Thyroid gland (tissue), 4 donors: Measurements from ENCODE around the gene RBMS1. TPM values are rescaled to one million over a fixed set of nuclear protein-coding genes. Genes with fewer than 3 reads are reported as not detected.
"Not testable (repeated sequence)": the region's sequence is repeated elsewhere in the genome, so short reads cannot be mapped to it uniquely, and the experiment has no call there.

Experiments
- DNase-seq, 2 donors: peaks; one replicate each; pipeline ENCODE4 v3.0.0-alpha.2; 2019
- H3K27ac ChIP-seq, 3 donors: fragments of 200-600 bp; sonication (generic); 1 replicate in 2 of 3; 2 replicates in 1 of 3; pipeline ENCODE4 v1.5.1; 2016 to 2019; ENCODE audit warnings: mild to moderate bottlenecking in 1 of 3, moderate library complexity in 1 of 3
- H3K27me3 ChIP-seq: fragments of 200-600 bp; sonication (generic); one replicate; pipeline ENCODE4 v1.5.1; 2019
- H3K36me3 ChIP-seq, 2 donors: fragments of 200-600 bp; sonication (generic); one replicate each; pipeline ENCODE4 v1.5.1; 2016 to 2019
- H3K4me1 ChIP-seq, 2 donors: fragments of 200-600 bp; sonication (generic); one replicate each; pipeline ENCODE4 v1.5.1; 2017 to 2019
- H3K4me3 ChIP-seq, 3 donors: fragments of 200-600 bp; sonication (generic); replicated peaks in 1 of 3; 1 replicate in 2 of 3; 2 replicates in 1 of 3; pipeline ENCODE4 v1.5.1; 2016; ENCODE audit warnings: mild to moderate bottlenecking in 1 of 3
- H3K9me3 ChIP-seq: fragments of 200-600 bp; sonication (generic); one replicate; pipeline ENCODE4 v1.5.1; 2017
- CTCF ChIP-seq, 6 experiments: fragments of 200-600 bp in 3 of 6; fragments of 450-650 bp in 3 of 6; sonication (generic) in 3 of 6; IDR thresholded peaks; one replicate each; pipeline ENCODE4 v1.5.1; 2016 to 2019; ENCODE audit warnings: antibody characterized with exemption in 6 of 6, mild to moderate bottlenecking in 2 of 6, inconsistent platforms in 1 of 6, moderate library complexity in 1 of 6
- POLR2A ChIP-seq, 2 donors: fragments of 450-650 bp; IDR thresholded peaks; one replicate each; pipeline ENCODE4 v1.6.1; 2017; ENCODE audit warnings: antibody characterized with exemption in 2 of 2, mild to moderate bottlenecking in 2 of 2, moderate library complexity in 1 of 2
- WGBS, 2 donors: methylation state at CpG; one replicate each; pipeline ENCODE4 v1.1.5; 2017; 5-methylcytosine and 5-hydroxymethylcytosine counted together
- intact Hi-C: fragments of 100-400 bp; cut with DNase I; formaldehyde crosslinking; loops from one replicate; pipeline ENCODE4 v1.15.1; 2023
- total RNA-seq, 4 donors: library from RNA; depleted of rRNA; stranded (reverse); fragments of >200 nt; gene quantifications; one replicate each; pipeline ENCODE4 v1.2.3, GENCODE V29; 2016

Gene RBMS1
- total RNA-seq, 4 donors from 2014 or later: 50.9 to 80.1 (median 69.0) TPM

DNA sequence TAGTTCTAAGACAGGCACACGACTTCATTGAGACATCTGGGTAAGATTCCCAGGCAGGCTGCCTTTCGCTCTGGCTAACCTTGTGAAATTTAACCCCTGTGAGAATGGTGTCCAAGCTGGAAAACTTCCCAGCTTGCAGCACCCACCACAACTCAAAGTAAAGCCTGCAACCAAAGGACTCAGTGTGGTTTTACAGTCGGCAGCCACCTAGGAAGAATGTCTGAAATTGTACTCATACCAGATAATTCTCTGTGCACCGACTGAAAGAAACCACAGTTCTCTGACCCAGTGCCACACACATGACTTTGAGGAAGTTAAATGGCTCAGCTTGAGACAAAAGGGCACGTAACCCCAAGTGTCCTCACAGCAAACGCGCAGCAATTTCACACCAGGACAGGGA lies 125.7 kb downstream of the RBMS1 start:
- DNase-seq: no peak

GRCh38 chr2:160367139-160367538 lies 126.5 kb downstream of the RBMS1 start:
- H3K9me3 ChIP-seq, H3K4me3 ChIP-seq, H3K27me3 ChIP-seq, intact Hi-C loops, H3K36me3 ChIP-seq, DNase-seq, H3K27ac ChIP-seq: not testable (repeated sequence)
- H3K4me1 ChIP-seq: peaks cover 47 to 64% of the 10 kb centered on the region in 2 donors
- WGBS, 2 donors: 62 to 66% methylated on average over 4 of the region's 4 CpGs

More for the DNA sequence above, 125.7 kb downstream of the RBMS1 start:
- 55 to 64% methylated on average over 7 of the region's 7 CpGs for WGBS, 2 donors
- H3K36me3 ChIP-seq: no peaks in the 10 kb centered on the region
- TF ChIP-seq CTCF (IDR thresholded peaks at IDR 0.05) (no peak), POLR2A (IDR thresholded peaks at IDR 0.05) (no peak)
- intact Hi-C loops: no loop called here
- H3K4me1 ChIP-seq: peaks cover 53 to 72% of the 10 kb centered on the region in 2 donors
- H3K27me3 ChIP-seq: no peaks in the 10 kb centered on the region
- H3K4me3 ChIP-seq: no peak overlapping the region
- H3K27ac ChIP-seq: no peak overlapping the region
- no peaks in the 10 kb centered on the region for H3K9me3 ChIP-seq

GRCh38 chr2:160366474-160366873 lies 127.1 kb downstream of the RBMS1 start:
- 97 to 100% methylated on average over 1 of the region's 1 CpG for WGBS, 2 donors
- no peaks in the 10 kb centered on the region for H3K9me3 ChIP-seq
- H3K27ac ChIP-seq: no peak overlapping the region
- TF ChIP-seq POLR2A (IDR thresholded peaks at IDR 0.05) (no peak), CTCF (IDR thresholded peaks at IDR 0.05) (no peak)
- DNase-seq: no peak
- H3K27me3 ChIP-seq: no peaks in the 10 kb centered on the region
- intact Hi-C loops: no loop called here
- no peak overlapping the region for H3K4me3 ChIP-seq
- peaks cover 43 to 57% of the 10 kb centered on the region in 2 donors for H3K4me1 ChIP-seq
- H3K36me3 ChIP-seq: no peaks in the 10 kb centered on the region

- Histone ChIP-seq H3K4me1 (peaks cover 38 to 51% of the 10 kb centered on the region in 2 donors), H3K27ac (no peak overlapping the region), H3K4me3 (no peak overlapping the region), H3K36me3 (no peaks in the 10 kb centered on the region), H3K9me3 (no peaks in the 10 kb centered on the region), H3K27me3 (no peaks in the 10 kb centered on the region)
- 74 to 81% methylated on average over 5 of the region's 5 CpGs for WGBS, 2 donors
- no peak for DNase-seq
- TF ChIP-seq POLR2A (IDR thresholded peaks at IDR 0.05) (no peak), CTCF (IDR thresholded peaks at IDR 0.05) (no peak)
- intact Hi-C loops: no loop called here
Measured at GRCh38 chr2:160365716-160366367, 127.8 kb downstream of the RBMS1 start.

DNA sequence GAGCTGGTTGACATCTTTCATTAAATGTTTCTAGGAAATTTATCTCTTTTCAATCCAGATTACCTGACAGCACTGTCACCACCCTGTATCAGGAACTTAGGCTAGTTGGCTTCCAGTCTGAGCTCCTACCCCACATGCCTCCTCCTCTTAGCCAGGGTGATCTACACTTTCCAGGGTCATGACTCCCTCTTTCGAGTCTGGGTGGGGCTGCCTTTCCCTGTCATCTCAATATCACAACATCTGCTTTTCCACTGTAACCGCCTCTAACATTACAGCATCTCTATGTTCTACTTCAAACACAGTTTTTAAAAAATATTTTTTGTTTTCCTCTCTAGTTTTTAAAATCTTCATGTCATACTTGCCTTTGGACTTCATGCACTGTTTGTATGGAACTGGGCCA lies 129.2 kb downstream of the RBMS1 start:
- Histone ChIP-seq H3K27me3 (no peaks in the 10 kb centered on the region), H3K4me3 (no peak overlapping the region), H3K9me3 (no peaks in the 10 kb centered on the region), H3K4me1 (peaks cover 30 to 37% of the 10 kb centered on the region in 2 donors), H3K36me3 (no peaks in the 10 kb centered on the region), H3K27ac (no peak overlapping the region)
- TF ChIP-seq POLR2A (IDR thresholded peaks at IDR 0.05) (no peak), CTCF (IDR thresholded peaks at IDR 0.05) (no peak)
- intact Hi-C loops: no loop called here
- DNase-seq: no peak
- WGBS, 2 donors: 82 to 89% methylated on average over 2 of the region's 2 CpGs
